ENCODE results near the gene ADRM1.

ADRM1 gene

GRCh38 chr20:62344782-62345181 is 42.0 kb downstream of the ADRM1 start:
- Histone ChIP-seq H3K9me3 (ENCODE audit: control insufficient read depth, low read length) (no peaks in the 10 kb centered on the region), H3K36me3 (ENCODE audit: control insufficient read depth, insufficient read depth, low read length) (peaks cover 71% of the 10 kb centered on the region), H3K4me1 (ENCODE audit: control insufficient read depth, insufficient read depth, low read length, poor library complexity, severe bottlenecking) (no peaks in the 10 kb centered on the region), H3K27ac (ENCODE audit: low read depth, low read length, severe bottlenecking) (no peak overlapping the region), H3K4me3 (ENCODE audit: extremely low read depth, insufficient read depth, low read length, poor library complexity, severe bottlenecking) (no peak overlapping the region)
- 89 to 90% methylated on average over 9 to 10 of the region's 10 CpGs for WGBS, 2 experiments (ENCODE audit: insufficient coverage in 2 of 2)

- Histone ChIP-seq H3K27ac (ENCODE audit: low read depth, low read length, severe bottlenecking) (no peak overlapping the region), H3K9me3 (ENCODE audit: control insufficient read depth, low read length) (no peaks in the 10 kb centered on the region), H3K4me3 (ENCODE audit: extremely low read depth, insufficient read depth, low read length, poor library complexity, severe bottlenecking) (no peak overlapping the region), H3K4me1 (ENCODE audit: control insufficient read depth, insufficient read depth, low read length, poor library complexity, severe bottlenecking) (no peaks in the 10 kb centered on the region), H3K36me3 (ENCODE audit: control insufficient read depth, insufficient read depth, low read length) (peaks cover 70% of the 10 kb centered on the region)
- 90 to 93% methylated on average over 23 to 24 of the region's 25 CpGs for WGBS, 2 experiments (ENCODE audit: insufficient coverage in 2 of 2)
These were observed 43.0 kb downstream of the ADRM1 start for GRCh38 chr20:62345681-62346370.

GRCh38 chr20:62346398-62347150 is 43.8 kb downstream of the ADRM1 start:
- 96 to 98% methylated on average over 25 to 29 of the region's 34 CpGs for WGBS, 2 experiments (ENCODE audit: insufficient coverage in 2 of 2)

GRCh38 chr20:62347151-62347404 is 44.3 kb downstream of the ADRM1 start:
- Histone ChIP-seq H3K4me3 (ENCODE audit: extremely low read depth, insufficient read depth, low read length, poor library complexity, severe bottlenecking) (no peak overlapping the region), H3K36me3 (ENCODE audit: control insufficient read depth, insufficient read depth, low read length) (peaks cover 71% of the 10 kb centered on the region), H3K9me3 (ENCODE audit: control insufficient read depth, low read length) (no peaks in the 10 kb centered on the region), H3K4me1 (ENCODE audit: control insufficient read depth, insufficient read depth, low read length, poor library complexity, severe bottlenecking) (no peaks in the 10 kb centered on the region), H3K27ac (ENCODE audit: low read depth, low read length, severe bottlenecking) (no peak overlapping the region)
- WGBS, 2 experiments (ENCODE audit: insufficient coverage in 2 of 2) = 96 to 100% methylated on average over 5 to 10 of the region's 10 CpGs

More at GRCh38 chr20:62346398-62347150, 43.8 kb downstream of the ADRM1 start:
- no peaks in the 10 kb centered on the region for H3K4me1 ChIP-seq (ENCODE audit: control insufficient read depth, insufficient read depth, low read length, poor library complexity, severe bottlenecking)
- H3K4me3 ChIP-seq (ENCODE audit: extremely low read depth, insufficient read depth, low read length, poor library complexity, severe bottlenecking) = no peak overlapping the region
- no peaks in the 10 kb centered on the region for H3K9me3 ChIP-seq (ENCODE audit: control insufficient read depth, low read length)
- no peak overlapping the region for H3K27ac ChIP-seq (ENCODE audit: low read depth, low read length, severe bottlenecking)
- H3K36me3 ChIP-seq (ENCODE audit: control insufficient read depth, insufficient read depth, low read length) = peaks cover 71% of the 10 kb centered on the region

GRCh38 chr20:62347445-62347844 is 44.6 kb downstream of the ADRM1 start:
- WGBS, 2 experiments (ENCODE audit: insufficient coverage in 2 of 2) = 83 to 86% methylated on average over 8 to 9 of the region's 9 CpGs

GRCh38 chr20:62348604-62349003 is 45.8 kb downstream of the ADRM1 start:
- peaks cover 62% of the 10 kb centered on the region for H3K36me3 ChIP-seq (ENCODE audit: control insufficient read depth, insufficient read depth, low read length)
- H3K4me1 ChIP-seq (ENCODE audit: control insufficient read depth, insufficient read depth, low read length, poor library complexity, severe bottlenecking) = no peaks in the 10 kb centered on the region
- no peak overlapping the region for H3K4me3 ChIP-seq (ENCODE audit: extremely low read depth, insufficient read depth, low read length, poor library complexity, severe bottlenecking)
- no peak overlapping the region for H3K27ac ChIP-seq (ENCODE audit: low read depth, low read length, severe bottlenecking)
- H3K9me3 ChIP-seq (ENCODE audit: control insufficient read depth, low read length) = no peaks in the 10 kb centered on the region
- WGBS, 2 experiments (ENCODE audit: insufficient coverage in 2 of 2) = 83 to 100% methylated on average over 1 of the region's 1 CpG

More at GRCh38 chr20:62347445-62347844, 44.6 kb downstream of the ADRM1 start:
- Histone ChIP-seq H3K4me1 (ENCODE audit: control insufficient read depth, insufficient read depth, low read length, poor library complexity, severe bottlenecking) (no peaks in the 10 kb centered on the region), H3K9me3 (ENCODE audit: control insufficient read depth, low read length) (no peaks in the 10 kb centered on the region), H3K36me3 (ENCODE audit: control insufficient read depth, insufficient read depth, low read length) (peaks cover 68% of the 10 kb centered on the region), H3K4me3 (ENCODE audit: extremely low read depth, insufficient read depth, low read length, poor library complexity, severe bottlenecking) (no peak overlapping the region), H3K27ac (ENCODE audit: low read depth, low read length, severe bottlenecking) (no peak overlapping the region)

- Histone ChIP-seq H3K36me3 (ENCODE audit: control insufficient read depth, insufficient read depth, low read length) (peaks cover 54% of the 10 kb centered on the region), H3K4me3 (ENCODE audit: extremely low read depth, insufficient read depth, low read length, poor library complexity, severe bottlenecking) (no peak overlapping the region), H3K9me3 (ENCODE audit: control insufficient read depth, low read length) (no peaks in the 10 kb centered on the region), H3K4me1 (ENCODE audit: control insufficient read depth, insufficient read depth, low read length, poor library complexity, severe bottlenecking) (peaks cover 4% of the 10 kb centered on the region), H3K27ac (ENCODE audit: low read depth, low read length, severe bottlenecking) (no peak overlapping the region)
- WGBS, 2 experiments (ENCODE audit: insufficient coverage in 2 of 2) = 100% methylated on average over 1 of the region's 7 CpGs; no CpG with 5 or more reads in 1 of the 2 experiments
These were observed 46.8 kb downstream of the ADRM1 start for GRCh38 chr20:62349556-62350097.

- Histone ChIP-seq H3K4me3 (ENCODE audit: extremely low read depth, insufficient read depth, low read length, poor library complexity, severe bottlenecking) (no peak overlapping the region), H3K36me3 (ENCODE audit: control insufficient read depth, insufficient read depth, low read length) (peaks cover 55% of the 10 kb centered on the region), H3K4me1 (ENCODE audit: control insufficient read depth, insufficient read depth, low read length, poor library complexity, severe bottlenecking) (peaks cover 10% of the 10 kb centered on the region), H3K9me3 (ENCODE audit: control insufficient read depth, low read length) (no peaks in the 10 kb centered on the region), H3K27ac (ENCODE audit: low read depth, low read length, severe bottlenecking) (no peak overlapping the region)
- 94 to 96% methylated on average over 14 to 16 of the region's 16 CpGs for WGBS, 2 experiments (ENCODE audit: insufficient coverage in 2 of 2)
These were observed 47.4 kb downstream of the ADRM1 start for GRCh38 chr20:62350098-62350628.

GRCh38 chr20:62350629-62351422 is 48.0 kb downstream of the ADRM1 start:
- Histone ChIP-seq H3K36me3 (ENCODE audit: control insufficient read depth, insufficient read depth, low read length) (peaks cover 52% of the 10 kb centered on the region), H3K27ac (ENCODE audit: low read depth, low read length, severe bottlenecking) (no peak overlapping the region), H3K4me1 (ENCODE audit: control insufficient read depth, insufficient read depth, low read length, poor library complexity, severe bottlenecking) (peaks cover 16% of the 10 kb centered on the region), H3K4me3 (ENCODE audit: extremely low read depth, insufficient read depth, low read length, poor library complexity, severe bottlenecking) (no peak overlapping the region), H3K9me3 (ENCODE audit: control insufficient read depth, low read length) (no peaks in the 10 kb centered on the region)
- WGBS, 2 experiments (ENCODE audit: insufficient coverage in 2 of 2) = 88 to 90% methylated on average over 17 to 21 of the region's 23 CpGs

Measured in mesodermal cell (in vitro differentiated cells).